Caki2 (cell line): Measurements from ENCODE around the gene DNAJB13. TPM values are rescaled to one million over a fixed set of nuclear protein-coding genes. Genes with fewer than 3 reads are reported as not detected.

Experiments
- DNase-seq: peaks from one replicate; pipeline ENCODE4 v3.0.0-alpha.2; 2015; ENCODE audit warnings: low read depth
- in situ Hi-C: cut with HindIII; loops from 2 replicates; pipeline ENCODE4 v1.10.0; 2016; ENCODE audit warnings: low sequenced_read_pairs, low pct_unique_long_range_greater_than_20kb, mixed read lengths
- total RNA-seq: library from RNA; depleted of rRNA; stranded (reverse); fragments of >200 nt; shearing (Covaris generic); gene quantifications from 2 replicates; pipeline ENCODE4 v1.2.3, GENCODE V29; 2014; ENCODE audit warnings: low replicate concordance

The DNAJB13 gene
- total RNA-seq, 1 experiment from 2014 or later, result 2.4 TPM

- in situ Hi-C loops, result no loop called here
- no peak for DNase-seq
These were observed 3.9 kb upstream of the DNAJB13 start for GRCh38 chr11:73946798-73947458.

GRCh38 chr11:73949246-73949645 lies 1.6 kb upstream of the DNAJB13 start:
- in situ Hi-C loops, result no loop called here

GRCh38 chr11:73949912-73950311 lies 914 bp upstream of the DNAJB13 start:
- no peak for DNase-seq
- in situ Hi-C loops, result no loop called here

More at GRCh38 chr11:73949246-73949645, 1.6 kb upstream of the DNAJB13 start:
- no peak for DNase-seq

GRCh38 chr11:73951797-73952196 lies 971 bp downstream of the DNAJB13 start:
- DNase-seq, result no peak
- in situ Hi-C loops, result no loop called here

- in situ Hi-C loops, result no loop called here
- no peak for DNase-seq
These were observed 6.2 kb downstream of the DNAJB13 start for GRCh38 chr11:73956876-73957653.

- in situ Hi-C loops, result no loop called here
These were observed 7.0 kb downstream of the DNAJB13 start for GRCh38 chr11:73957654-73958361.

GRCh38 chr11:73958521-73959141 lies 7.8 kb downstream of the DNAJB13 start:
- in situ Hi-C loops, result no loop called here
- DNase-seq, result no peak

More at GRCh38 chr11:73957654-73958361, 7.0 kb downstream of the DNAJB13 start:
- DNase-seq, result no peak

- DNase-seq, result no peak
- in situ Hi-C loops, result no loop called here
These were observed 10.5 kb downstream of the DNAJB13 start for GRCh38 chr11:73961321-73961720.

- no peak for DNase-seq
- in situ Hi-C loops, result no loop called here
These were observed 11.4 kb downstream of the DNAJB13 start for GRCh38 chr11:73962101-73962705.

- DNase-seq, result no peak
- in situ Hi-C loops, result no loop called here
These were observed 13.0 kb downstream of the DNAJB13 start for GRCh38 chr11:73963861-73964260.

- in situ Hi-C loops, result no loop called here
- no peak for DNase-seq
These were observed 14.4 kb downstream of the DNAJB13 start for GRCh38 chr11:73965076-73965763.

GRCh38 chr11:73965764-73966121 lies 14.9 kb downstream of the DNAJB13 start:
- in situ Hi-C loops, result no loop called here
- DNase-seq, result no peak

- in situ Hi-C loops, result no loop called here
- DNase-seq, result no peak
These were observed 17.6 kb downstream of the DNAJB13 start for GRCh38 chr11:73968356-73968966.

GRCh38 chr11:73969091-73969490 lies 18.3 kb downstream of the DNAJB13 start:
- in situ Hi-C loops, result no loop called here
- no peak for DNase-seq

- in situ Hi-C loops, result no loop called here
- no peak for DNase-seq
These were observed 19.4 kb downstream of the DNAJB13 start for GRCh38 chr11:73969991-73970800.

- in situ Hi-C loops, result no loop called here
- DNase-seq, result no peak
These were observed 20.4 kb downstream of the DNAJB13 start for GRCh38 chr11:73971175-73971719.
